H1 (cell line): ENCODE data around the gene PHF13. TPM values are rescaled to one million over a fixed set of nuclear protein-coding genes. Genes with fewer than 3 reads are reported as not detected.

Experiments used
- E2F6 ChIP-seq: IDR thresholded peaks from 2 replicates; pipeline ENCODE4 v1.6.1; 2012; ENCODE audit warnings: inconsistent platforms
- USF2 ChIP-seq: IDR thresholded peaks from 2 replicates; pipeline ENCODE4 v1.6.1; 2011; ENCODE audit warnings: low read length, improper control_type of control experiment
- polyA plus RNA-seq, 7 experiments: library from polyadenylated mRNA; depleted of rRNA in 3 of 7; stranded (reverse) in 5 of 7; unstranded in 2 of 7; fragments of >200 nt in 5 of 7; fragments of 200-250 nt in 2 of 7; gene quantifications; 1 replicate in 5 of 7; 2 replicates in 1 of 7; 4 replicates in 1 of 7; pipeline versions ENCODE4 v1.2.1 to v1.2.3, GENCODE V29; 2011 to 2013; ENCODE audit warnings: missing spikeins in 2 of 7, mixed read lengths in 2 of 7
- total RNA-seq: library from RNA; stranded (reverse); fragmentation: NEBNext Ultra II Directional; extraction: Animal tissue kit (Norgen Biotek cat#: 25700); gene quantifications from 2 replicates; pipeline ENCODE4 v1.2.1, GENCODE V29; 2021

Gene PHF13
- total and polyA plus RNA-seq, 2 of the 8 experiments (the other 6 are each of a cell fraction or from before 2014, with no cell fraction given): 11.7 to 39.6 TPM

- TF ChIP-seq E2F6: no peak
- no peak for TF ChIP-seq USF2
These were observed 15.5 kb downstream of the PHF13 start (continued) for GRCh38 chr1:6628971-6629479.
